ENCODE data around the gene HDHD2. TPM values are rescaled to one million over a fixed set of nuclear protein-coding genes. Genes with fewer than 3 reads are reported as not detected.

Gene HDHD2
- total RNA-seq, 1 donor from 2014 or later = 42.3 TPM

GRCh38 chr18:47100212-47100831, 50.0 kb downstream of the HDHD2 start:
- intact Hi-C loops (cut with micrococcal nuclease) = loop anchor here (2.0 kb wide), 1 partner anchor 104 kb away; no protein-coding TSS in a partner anchor
- Histone ChIP-seq H3K4me3 (no peak overlapping the region), H3K4me1 (peaks cover 6% of the 10 kb centered on the region), H3K27ac (replicated peaks) (no peak overlapping the region), H3K9me3 (replicated peaks) (no peaks in the 10 kb centered on the region), H3K27me3 (ENCODE audit: low read depth) (no peaks in the 10 kb centered on the region), H3K36me3 (peaks cover 5% of the 10 kb centered on the region)
- peak; percentile 16 for DNase-seq
- TF ChIP-seq CTCF (IDR thresholded peaks at IDR 0.05; ENCODE audit: borderline replicate concordance) = peak; percentile 80

- no peaks in the 10 kb centered on the region for H3K36me3 ChIP-seq
- H3K9me3 ChIP-seq (replicated peaks) = no peaks in the 10 kb centered on the region
- H3K27me3 ChIP-seq (ENCODE audit: low read depth) = no peaks in the 10 kb centered on the region
- no peak for TF ChIP-seq CTCF (IDR thresholded peaks at IDR 0.05; ENCODE audit: borderline replicate concordance)
- H3K27ac ChIP-seq (replicated peaks) = no peak overlapping the region
- intact Hi-C loops (cut with micrococcal nuclease) = no loop called here
- DNase-seq = no peak
- H3K4me1 ChIP-seq = peaks cover 6% of the 10 kb centered on the region
- H3K4me3 ChIP-seq = no peak overlapping the region
Measured at GRCh38 chr18:47095810-47096209, 54.5 kb downstream of the HDHD2 start.

- H3K9me3 ChIP-seq (replicated peaks) = no peaks in the 10 kb centered on the region
- no peak for TF ChIP-seq CTCF (IDR thresholded peaks at IDR 0.05; ENCODE audit: borderline replicate concordance)
- no peak overlapping the region for H3K4me3 ChIP-seq
- H3K4me1 ChIP-seq = no peaks in the 10 kb centered on the region
- no peaks in the 10 kb centered on the region for H3K27me3 ChIP-seq (ENCODE audit: low read depth)
- intact Hi-C loops (cut with micrococcal nuclease) = no loop called here
- no peaks in the 10 kb centered on the region for H3K36me3 ChIP-seq
- no peak for DNase-seq
- no peak overlapping the region for H3K27ac ChIP-seq (replicated peaks)
Measured at GRCh38 chr18:47087676-47088075, 62.6 kb downstream of the HDHD2 start.

- H3K27me3 ChIP-seq (ENCODE audit: low read depth) = no peaks in the 10 kb centered on the region
- H3K36me3 ChIP-seq = no peaks in the 10 kb centered on the region
- no peak for TF ChIP-seq CTCF (IDR thresholded peaks at IDR 0.05; ENCODE audit: borderline replicate concordance)
- no peaks in the 10 kb centered on the region for H3K4me1 ChIP-seq
- H3K4me3 ChIP-seq = no peak overlapping the region
- no peak for DNase-seq
- no peaks in the 10 kb centered on the region for H3K9me3 ChIP-seq (replicated peaks)
- intact Hi-C loops (cut with micrococcal nuclease) = no loop called here
- H3K27ac ChIP-seq (replicated peaks) = no peak overlapping the region
Measured at GRCh38 chr18:47081578-47081977, 68.7 kb downstream of the HDHD2 start.

GRCh38 chr18:47080872-47081271, 69.4 kb downstream of the HDHD2 start:
- intact Hi-C loops (cut with micrococcal nuclease) = no loop called here
- no peak for DNase-seq
- no peak overlapping the region for H3K27ac ChIP-seq (replicated peaks)
- no peak for TF ChIP-seq CTCF (IDR thresholded peaks at IDR 0.05; ENCODE audit: borderline replicate concordance)
- H3K4me1 ChIP-seq = no peaks in the 10 kb centered on the region
- no peaks in the 10 kb centered on the region for H3K27me3 ChIP-seq (ENCODE audit: low read depth)
- H3K9me3 ChIP-seq (replicated peaks) = no peaks in the 10 kb centered on the region
- H3K4me3 ChIP-seq = no peak overlapping the region
- H3K36me3 ChIP-seq = no peaks in the 10 kb centered on the region

Measured in left ventricle myocardium inferior (tissue), 1 donor.